ENCODE data around the gene SZRD1. TPM values are rescaled to one million over a fixed set of nuclear protein-coding genes. Genes with fewer than 3 reads are reported as not detected.

The SZRD1 gene
- total RNA-seq, 4 donors from 2014 or later, result 48.0 to 59.5 (median 58.0) TPM

GRCh38 chr1:16443975-16444770, 77.1 kb downstream of the SZRD1 start:
- Histone ChIP-seq H3K27ac (no peak overlapping the region), H3K27me3 (no peaks in the 10 kb centered on the region), H3K9me3 (no peaks in the 10 kb centered on the region), H3K4me3 (no peak overlapping the region), H3K36me3 (peaks cover 52% of the 10 kb centered on the region), H3K4me1 (peaks cover 43% of the 10 kb centered on the region)
- no peak for DNase-seq (ENCODE audit: low spot score in 2 of 2)
- 62% methylated on average over 12 of the region's 14 CpGs for WGBS
- no peak for TF ChIP-seq POLR2AphosphoS5 (IDR thresholded peaks at IDR 0.05)
- TF ChIP-seq POLR2A (IDR thresholded peaks at IDR 0.05), result no peak
- TF ChIP-seq CTCF (IDR thresholded peaks at IDR 0.05), result no peak

DNA sequence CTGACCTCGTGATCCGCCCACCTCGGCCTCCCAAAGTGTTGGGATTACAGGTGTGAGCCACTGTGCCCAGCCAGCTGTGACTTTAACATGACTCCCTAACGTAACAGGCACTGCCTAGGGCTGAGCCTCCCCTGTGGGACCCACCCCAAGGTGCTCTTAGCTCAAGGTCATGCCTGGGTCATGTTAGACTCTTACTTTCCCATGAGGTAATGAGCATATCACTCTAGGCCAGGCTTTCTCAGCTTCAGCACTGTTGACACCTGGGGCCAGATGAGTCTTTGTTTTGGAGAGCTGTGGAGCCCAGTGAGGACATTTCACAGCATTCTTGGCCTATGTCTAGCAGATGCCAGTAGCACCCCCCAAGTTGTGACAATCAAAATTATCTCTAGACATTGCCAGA, 78.0 kb downstream of the SZRD1 start:
- H3K36me3 ChIP-seq, result peaks cover 61% of the 10 kb centered on the region
- DNase-seq (ENCODE audit: low spot score in 2 of 2), result no peak
- 94% methylated on average over 4 of the region's 4 CpGs for WGBS

DNA sequence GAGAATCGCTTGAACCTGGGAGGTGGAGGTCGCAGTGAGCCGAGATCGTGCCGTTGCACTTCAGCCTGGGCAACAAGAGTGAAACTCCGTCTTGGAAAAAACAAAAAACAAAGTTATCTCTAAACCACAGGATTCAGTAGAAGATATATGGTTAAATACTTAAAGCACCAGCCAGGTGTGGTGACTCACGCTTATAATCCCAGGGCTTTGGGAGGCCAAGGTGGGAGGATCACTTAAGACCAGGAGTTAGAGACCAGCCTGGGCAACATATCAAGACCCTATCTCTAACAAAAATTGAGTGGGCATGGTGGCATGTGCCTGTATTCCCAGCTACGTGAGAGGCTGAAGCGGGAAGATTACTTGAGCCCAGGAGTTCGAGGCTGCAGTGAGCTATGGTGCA, 79.1 kb downstream of the SZRD1 start:
- Histone ChIP-seq H3K36me3 (peaks cover 70% of the 10 kb centered on the region), H3K9me3 (no peaks in the 10 kb centered on the region), H3K4me3 (no peak overlapping the region), H3K4me1 (peaks cover 37% of the 10 kb centered on the region), H3K27ac (no peak overlapping the region), H3K27me3 (no peaks in the 10 kb centered on the region)
- no peak for TF ChIP-seq CTCF (IDR thresholded peaks at IDR 0.05)
- no peak for TF ChIP-seq POLR2A (IDR thresholded peaks at IDR 0.05)
- TF ChIP-seq POLR2AphosphoS5 (IDR thresholded peaks at IDR 0.05), result no peak
- no peak for TF ChIP-seq EP300 (IDR thresholded peaks at IDR 0.05)
- DNase-seq (ENCODE audit: low spot score in 2 of 2), result no peak
- 90% methylated on average over 10 of the region's 10 CpGs for WGBS

More for the DNA sequence above, 78.0 kb downstream of the SZRD1 start:
- H3K9me3 ChIP-seq, result no peaks in the 10 kb centered on the region
- no peak overlapping the region for H3K4me3 ChIP-seq
- TF ChIP-seq EP300 (IDR thresholded peaks at IDR 0.05) (no peak), POLR2A (IDR thresholded peaks at IDR 0.05) (no peak), CTCF (IDR thresholded peaks at IDR 0.05) (no peak), POLR2AphosphoS5 (IDR thresholded peaks at IDR 0.05) (no peak)
- no peaks in the 10 kb centered on the region for H3K27me3 ChIP-seq
- no peak overlapping the region for H3K27ac ChIP-seq
- H3K4me1 ChIP-seq, result peaks cover 43% of the 10 kb centered on the region

GRCh38 chr1:16447641-16448040, 80.6 kb downstream of the SZRD1 start:
- no peak for DNase-seq (ENCODE audit: low spot score in 2 of 2)
- H3K27me3 ChIP-seq, result no peaks in the 10 kb centered on the region
- peaks cover 85% of the 10 kb centered on the region for H3K36me3 ChIP-seq
- H3K4me3 ChIP-seq, result no peak overlapping the region
- 95% methylated on average over 9 of the region's 9 CpGs for WGBS
- H3K9me3 ChIP-seq, result no peaks in the 10 kb centered on the region
- peaks cover 22% of the 10 kb centered on the region for H3K4me1 ChIP-seq
- TF ChIP-seq POLR2AphosphoS5 (IDR thresholded peaks at IDR 0.05) (no peak), POLR2A (IDR thresholded peaks at IDR 0.05) (no peak), CTCF (IDR thresholded peaks at IDR 0.05) (no peak), EP300 (IDR thresholded peaks at IDR 0.05) (no peak)
- no peak overlapping the region for H3K27ac ChIP-seq

Other genes starting within 250 kb of the SZRD1 start
- 100 to 1,000 TPM in 3 of 4 donors, 10 to 100 TPM in 1; 59.0 to 145 (median 104) TPM for gene EPHA2, start 211.2 kb upstream of the SZRD1 start, total RNA-seq
- 10 to 100 TPM; 33.0 to 83.8 (median 45.7) TPM for gene ARHGEF19, start 154.6 kb upstream of the SZRD1 start, total RNA-seq
- 10 to 100 TPM in 2 of 4 donors, 1 to 10 TPM in 2; 5.2 to 20.4 (median 12.7) TPM for gene CPLANE2, start 130.1 kb upstream of the SZRD1 start, total RNA-seq
- gene FBXO42, start 14.8 kb upstream of the SZRD1 start, total RNA-seq, result 10 to 100 TPM; 51.1 to 61.4 (median 55.5) TPM
- not detected for gene SPATA21, start 70.2 kb downstream of the SZRD1 start, total RNA-seq
- 100 to 1,000 TPM in 1 of 4 donors, 10 to 100 TPM in 3; 71.4 to 100 (median 80.6) TPM for gene NECAP2, start 73.5 kb downstream of the SZRD1 start, total RNA-seq
- gene RNU1-1, start 147.0 kb downstream of the SZRD1 start, total RNA-seq, result under 1 TPM; under 0.01 TPM
- 10 to 100 TPM; 12.9 to 49.1 (median 23.8) TPM for gene NBPF1, start 246.3 kb downstream of the SZRD1 start, total RNA-seq

Data from suprapubic skin (tissue), 4 donors.